Activated CD4-positive, CD25-positive, alpha-beta regulatory T cell treated with anti-CD3 and anti-CD28 coated beads, Interleukin-2, amount 50 U/mL, for 72 hours (primary cell): Measurements from ENCODE around the gene STPG4.
"Not testable (repeated sequence)": the region's sequence is repeated elsewhere in the genome, so short reads cannot be mapped to it uniquely, and the experiment has no call there.

Experiments
- DNase-seq: peaks from one replicate; pipeline ENCODE4 v3.0.0; 2021

Gene STPG4, protein sequence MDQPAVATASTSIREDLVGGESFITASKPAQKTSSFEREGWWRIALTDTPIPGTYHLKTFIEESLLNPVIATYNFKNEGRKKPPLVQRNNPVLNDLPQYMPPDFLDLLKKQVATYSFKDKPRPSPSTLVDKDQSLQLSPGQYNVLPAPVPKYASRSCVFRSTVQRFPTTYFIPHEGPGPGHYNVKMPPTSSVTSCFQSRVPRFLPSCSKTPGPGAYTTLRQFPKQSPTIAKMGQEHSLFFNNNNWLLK

DNA sequence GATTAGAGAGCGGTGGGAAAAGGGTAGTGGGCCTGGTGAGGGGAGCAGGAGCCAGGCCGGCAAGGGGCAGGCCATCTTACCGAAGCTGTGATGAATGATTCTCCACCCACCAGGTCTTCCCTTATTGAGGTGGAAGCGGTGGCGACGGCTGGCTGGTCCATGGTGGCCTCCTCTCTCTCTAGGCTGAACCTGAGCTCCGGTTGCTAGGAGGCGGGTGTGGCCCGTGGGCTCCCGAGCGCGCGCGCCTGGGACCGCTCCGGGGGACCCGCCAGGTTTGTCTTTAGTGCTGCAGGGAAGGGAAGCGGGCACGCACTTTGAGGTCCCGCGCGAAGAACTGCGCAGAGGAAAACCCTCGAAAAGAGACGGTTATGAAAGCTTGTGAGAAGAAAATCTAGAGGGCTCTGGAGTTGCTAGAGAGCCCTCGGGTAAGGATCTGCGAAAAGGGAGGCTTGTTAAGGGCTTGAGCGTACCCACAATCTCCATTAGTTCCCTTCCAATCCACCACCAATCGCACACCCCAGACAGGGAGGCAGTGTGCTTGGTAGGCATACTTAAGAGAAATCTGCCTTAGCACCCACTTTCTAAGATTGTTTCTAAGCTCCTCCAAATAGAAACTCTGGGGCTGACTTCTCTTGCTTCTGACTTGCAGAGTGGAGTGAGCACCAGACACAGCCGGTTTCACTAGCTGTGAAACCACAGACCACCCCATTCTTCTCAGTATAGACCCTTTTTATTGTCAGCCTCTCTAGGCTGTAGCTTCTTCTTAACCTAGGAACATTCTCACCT is at the start of gene STPG4:
TSS of gene STPG4 (minus strand) at position 218 of the 786 bp plus-strand sequence. CDS start at position 161, 57 bp downstream.
- no peak for DNase-seq

DNA sequence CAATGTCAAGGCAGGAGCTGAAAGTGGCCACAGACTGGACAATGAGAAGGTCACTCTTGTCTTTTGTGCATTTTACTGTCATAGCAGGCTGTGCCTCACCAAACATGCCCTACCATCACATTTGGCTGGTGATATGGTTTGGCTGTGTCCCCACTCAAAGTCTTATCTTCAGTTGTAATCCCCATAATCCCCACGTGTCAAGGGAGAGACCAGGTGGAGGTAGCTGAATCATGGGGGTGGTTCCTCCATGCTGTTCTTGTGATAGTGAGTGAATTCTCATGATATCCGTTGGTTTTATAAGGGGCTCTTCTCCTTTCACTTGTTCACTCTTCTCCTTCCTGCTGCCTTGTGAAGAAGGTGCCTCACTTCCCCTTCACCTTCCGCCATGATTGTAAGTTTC is 49.6 kb upstream of the STPG4 start:
- no peak for DNase-seq

- no peak for DNase-seq
These were observed 48.9 kb upstream of the STPG4 start for GRCh38 chr2:47203995-47204394.

DNA sequence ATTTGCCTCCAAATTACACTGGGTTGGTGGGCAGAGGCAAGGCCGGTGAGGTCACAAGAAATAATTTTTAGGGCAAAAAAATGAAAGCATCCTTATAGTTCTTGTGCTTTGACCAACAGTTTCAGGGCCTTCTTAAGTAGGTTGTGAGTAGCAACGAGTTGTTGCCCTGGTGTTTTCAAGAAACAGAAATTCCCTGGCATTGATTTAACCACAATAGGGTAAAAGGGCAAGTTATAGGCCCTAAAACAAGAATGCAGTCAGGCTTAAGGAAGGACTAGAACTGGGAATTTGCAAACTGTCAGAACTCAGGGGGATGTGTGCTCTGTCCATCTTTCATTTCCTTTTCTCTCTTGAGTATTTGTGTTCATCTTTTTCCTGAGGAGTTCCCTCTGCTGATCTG is 46.1 kb upstream of the STPG4 start:
- no peak for DNase-seq

- no peak for DNase-seq
These were observed 43.9 kb upstream of the STPG4 start for GRCh38 chr2:47198985-47199451.

DNA sequence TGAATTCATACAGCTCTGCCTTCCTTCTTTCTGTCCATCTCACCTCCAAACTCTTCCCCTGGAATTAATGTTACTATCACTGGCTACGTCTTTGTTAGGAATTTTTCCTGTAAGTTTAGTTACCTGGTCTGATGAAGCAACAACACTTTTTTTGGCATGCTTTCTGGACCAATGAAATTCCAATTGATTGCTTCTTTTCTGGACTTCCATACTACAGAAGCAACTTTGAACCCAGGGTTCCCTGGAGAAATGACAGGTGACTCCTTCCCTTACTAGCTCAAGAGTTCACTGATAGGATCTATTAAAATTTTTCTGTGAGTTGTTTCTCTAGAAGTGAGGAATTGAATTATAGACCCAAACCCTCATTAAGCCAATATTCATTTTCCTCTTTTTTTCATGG is 41.4 kb upstream of the STPG4 start:
- no peak for DNase-seq

DNA sequence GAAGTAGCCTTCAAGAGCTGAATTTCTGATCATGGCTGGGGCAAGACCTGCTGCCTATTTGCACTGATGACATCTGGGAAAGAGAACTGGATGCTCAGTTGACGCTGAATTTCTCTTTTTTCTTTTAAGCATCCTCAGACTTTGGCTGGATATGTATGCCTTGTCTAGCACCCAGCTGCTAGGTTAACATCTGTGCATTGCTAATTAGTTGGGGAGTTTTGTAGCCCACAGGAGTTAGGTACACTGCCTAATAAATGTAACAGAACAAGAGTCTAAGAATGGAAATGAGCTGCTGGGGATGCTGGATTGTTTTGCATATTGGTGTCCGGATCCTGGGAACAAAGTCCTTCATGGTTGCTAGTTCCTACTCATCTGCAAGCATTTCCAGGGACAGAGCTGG is 40.9 kb upstream of the STPG4 start:
- DNase-seq: no peak

- no peak for DNase-seq
These were observed 40.0 kb upstream of the STPG4 start for GRCh38 chr2:47195148-47195547.

DNA sequence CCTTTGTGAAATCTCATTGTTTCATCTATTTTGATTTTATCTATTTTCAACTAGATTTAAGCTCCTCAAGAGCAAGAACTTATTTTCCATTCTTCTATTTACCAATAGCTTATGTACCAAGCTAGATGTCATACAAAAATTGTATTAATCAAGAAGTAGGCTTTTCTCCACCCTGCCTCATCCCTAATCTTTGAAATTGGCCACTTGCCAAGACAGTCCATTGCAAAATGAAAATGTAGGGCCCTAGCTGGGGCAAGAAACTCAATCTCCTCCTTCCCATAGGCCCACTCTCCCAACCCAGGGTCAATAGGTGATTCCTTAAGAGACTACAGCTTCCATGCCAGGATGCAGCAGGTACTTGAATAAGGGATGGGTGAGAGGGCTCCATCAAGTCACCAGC is 39.3 kb upstream of the STPG4 start:
- DNase-seq: no peak

DNA sequence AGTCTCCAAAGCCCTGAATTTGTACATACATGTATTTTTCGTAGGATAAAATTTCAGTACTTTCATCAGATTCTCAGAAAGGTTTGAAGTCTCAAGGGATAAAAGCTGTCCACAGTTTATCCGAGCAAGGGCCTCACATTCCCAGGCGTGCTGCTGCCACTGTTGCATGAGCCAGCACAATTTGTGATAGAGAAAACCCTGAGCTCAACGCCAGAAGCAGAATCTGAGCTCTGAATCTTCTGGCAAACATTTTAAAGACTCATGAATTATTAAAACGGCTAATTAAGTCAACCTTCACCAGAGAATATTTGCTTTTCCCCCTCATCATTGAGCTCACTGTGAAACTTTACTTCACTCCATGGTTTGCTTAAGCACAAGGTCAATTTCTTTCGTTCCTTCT is 38.5 kb upstream of the STPG4 start:
- no peak for DNase-seq

GRCh38 chr2:47190188-47190881 is 35.2 kb upstream of the STPG4 start:
- DNase-seq: no peak

DNA sequence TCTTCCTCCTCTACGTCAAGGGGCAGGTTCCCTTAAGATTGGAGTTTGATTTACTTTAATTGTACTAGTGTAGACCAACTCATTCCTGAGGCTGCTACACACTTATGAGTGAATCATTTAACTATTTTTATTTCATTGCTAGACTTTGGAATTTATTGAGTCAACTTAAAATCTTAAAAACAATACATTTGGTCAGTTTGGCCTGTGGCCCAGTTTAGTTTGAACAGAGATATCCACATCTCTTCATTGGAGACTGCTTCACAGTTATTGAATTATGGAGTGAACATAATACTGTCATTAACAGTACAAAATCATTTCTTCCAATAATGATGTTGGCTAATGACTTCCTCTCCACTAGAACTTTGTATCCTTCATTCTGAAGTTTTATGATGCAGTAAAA is 34.5 kb upstream of the STPG4 start:
- DNase-seq: no peak

DNA sequence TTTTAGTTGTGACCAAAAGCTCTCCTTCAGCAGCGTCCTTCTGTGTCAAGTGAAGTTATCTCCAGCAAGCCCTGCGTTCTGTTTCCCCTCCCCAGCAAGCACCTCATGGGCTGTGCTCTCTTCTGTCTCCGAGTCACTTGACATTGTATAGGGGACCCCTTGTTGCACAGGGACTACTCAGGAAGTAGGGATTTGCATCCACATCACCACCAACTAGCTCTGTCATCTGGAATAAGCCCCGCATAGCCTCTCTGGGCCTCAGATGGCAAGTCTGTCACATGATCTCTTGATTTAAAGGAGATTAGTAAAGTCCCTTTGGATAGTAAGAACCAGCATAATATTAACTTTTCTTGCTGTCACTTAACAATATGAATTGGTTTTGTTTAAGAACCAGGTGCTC is 32.0 kb upstream of the STPG4 start:
- no peak for DNase-seq

GRCh38 chr2:47186351-47186750 is 31.2 kb upstream of the STPG4 start:
- DNase-seq: no peak

- not testable (repeated sequence) for DNase-seq
These were observed 30.0 kb upstream of the STPG4 start for GRCh38 chr2:47185098-47185497.

GRCh38 chr2:47181176-47181575 is 26.1 kb upstream of the STPG4 start:
- DNase-seq: no peak

GRCh38 chr2:47180531-47180930 is 25.4 kb upstream of the STPG4 start:
- no peak for DNase-seq

DNA sequence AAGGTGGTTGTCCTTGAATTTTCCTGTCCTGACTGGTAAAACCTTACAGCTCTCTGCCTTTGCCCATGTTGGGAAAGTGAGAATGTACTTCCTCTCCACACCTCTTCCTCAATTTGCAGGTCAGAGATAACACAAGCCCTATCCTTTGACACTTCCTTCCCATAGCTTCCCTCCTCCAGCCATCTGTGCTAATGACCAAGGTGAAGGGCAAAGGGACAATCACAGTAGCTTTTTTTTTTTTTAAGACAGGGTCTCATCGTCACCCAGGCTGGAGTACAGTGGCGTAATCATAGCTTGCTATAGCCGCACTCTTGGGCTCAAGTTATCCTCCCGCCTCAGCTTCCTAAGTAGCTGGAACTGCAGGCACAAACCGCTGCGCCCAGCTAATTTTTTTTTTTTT is 24.3 kb upstream of the STPG4 start:
- DNase-seq: no peak

GRCh38 chr2:47178341-47178740 is 23.2 kb upstream of the STPG4 start:
- no peak for DNase-seq

GRCh38 chr2:47177043-47177565 is 22.0 kb upstream of the STPG4 start:
- DNase-seq: no peak

DNA sequence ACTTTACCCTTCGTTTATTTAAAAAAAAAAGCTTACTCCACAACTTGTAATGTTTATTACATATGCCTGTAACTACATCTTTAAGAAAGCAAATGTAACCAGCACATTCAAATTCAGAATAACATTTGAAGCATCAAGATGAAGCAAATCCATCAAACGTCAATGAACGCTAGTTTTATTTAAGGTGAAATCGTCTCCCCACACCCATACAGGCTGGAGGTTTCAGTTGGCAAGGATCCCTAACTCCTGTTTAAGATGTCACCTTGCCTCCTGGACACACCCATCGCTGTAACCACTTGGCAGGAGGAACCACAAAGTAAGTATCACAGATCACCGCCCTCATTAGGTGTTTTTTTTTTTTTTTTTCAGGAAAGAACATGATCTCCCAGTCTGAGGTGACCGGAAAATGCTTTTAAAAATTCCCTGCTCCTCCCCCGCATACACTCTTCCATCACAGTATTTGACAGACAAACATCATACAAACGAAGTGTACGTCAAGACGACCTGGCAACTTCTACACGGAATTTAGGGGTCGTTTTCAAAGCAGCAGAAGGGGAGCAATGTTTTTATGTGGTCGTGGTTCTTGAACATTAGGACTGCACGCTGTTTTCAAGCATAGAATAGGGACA is 19.7 kb upstream of the STPG4 start:
- no peak for DNase-seq

- no peak for DNase-seq
These were observed 19.1 kb upstream of the STPG4 start for GRCh38 chr2:47173986-47174732.
